Colonic mucosa (tissue), 4 donors: ENCODE data around the gene SLC17A7. TPM values are rescaled to one million over a fixed set of nuclear protein-coding genes. Genes with fewer than 3 reads are reported as not detected.

Experiments
- DNase-seq: peaks from one replicate; pipeline ENCODE4 v3.0.0-alpha.2; 2020
- H3K27ac ChIP-seq: fragments of 200-600 bp; one replicate; pipeline ENCODE4 v1.8.0; 2021
- H3K27me3 ChIP-seq: fragments of 200-600 bp; one replicate; pipeline ENCODE4 v1.8.0; 2021
- H3K36me3 ChIP-seq: fragments of 200-600 bp; one replicate; pipeline ENCODE4 v1.8.0; 2021
- H3K4me1 ChIP-seq: fragments of 200-600 bp; one replicate; pipeline ENCODE4 v1.8.0; 2021; ENCODE audit warnings: mild to moderate bottlenecking
- H3K4me3 ChIP-seq: fragments of 200-600 bp; one replicate; pipeline ENCODE4 v1.8.0; 2021
- H3K9ac ChIP-seq, 2 donors: one replicate each; pipeline ENCODE4 v1.7.0; 2013; ENCODE audit warnings: control low read depth in 2 of 2, low read depth in 2 of 2, low read length in 2 of 2
- H3K9me3 ChIP-seq: fragments of 200-600 bp; one replicate; pipeline ENCODE4 v1.8.0; 2021
- intact Hi-C: fragments of 100-400 bp; cut with DNase I; formaldehyde crosslinking; loops from one replicate; pipeline ENCODE4 v1.14.1; 2022
- total RNA-seq, 2 donors: library from RNA; stranded (reverse); fragmentation: NEBNext Ultra II Directional in 1 of 2; extraction: Animal tissue kit (Norgen Biotek cat#: 25700) in 1 of 2; gene quantifications; one replicate each; pipeline ENCODE4 v1.2.1, GENCODE V29; 2021
- TF ChIP-seq, protein P1 (sequence below): fragments of 200-600 bp; IDR thresholded peaks from one replicate; pipeline ENCODE4 v1.8.0; 2022; ENCODE audit warnings: antibody characterized with exemption, mild to moderate bottlenecking
- donor health status: healthy.
- donor health status: DM: no; HTN: no; CAD: no.
- donor health status: DM: no; HTN: no; CAD: no.

Gene SLC17A7
- total RNA-seq, 2 donors from 2014 or later: 0.21 to 0.25 TPM

DNA sequence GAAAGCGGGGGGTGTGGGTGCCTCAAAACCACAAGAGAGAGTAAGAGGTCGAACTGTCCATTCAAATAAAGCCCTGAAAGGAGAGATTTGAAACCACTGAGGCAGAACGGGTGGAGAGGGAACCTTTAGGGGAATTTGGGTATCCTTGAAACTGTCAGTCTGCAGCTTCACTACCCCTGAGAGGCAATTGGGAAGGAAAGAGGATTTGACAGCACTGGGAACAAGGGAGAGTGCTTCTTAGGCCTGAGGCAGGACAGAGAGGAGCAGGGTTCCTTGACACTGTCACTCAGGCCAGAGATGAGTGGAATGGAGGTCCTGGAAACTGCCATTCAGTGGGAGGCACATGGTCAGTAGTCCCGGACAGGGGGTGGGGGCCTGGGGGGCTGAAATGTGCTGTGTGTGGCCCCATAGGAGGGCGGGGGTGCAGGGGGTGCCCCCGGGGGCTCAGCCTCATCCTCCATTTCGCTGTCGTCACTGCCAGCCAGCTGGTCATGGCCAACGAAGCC, 11.1 kb downstream of the SLC17A7 start:
- DNase-seq: no peak
- Histone ChIP-seq H3K4me1 (peaks cover 4% of the 10 kb centered on the region), H3K27me3 (peaks cover 71% of the 10 kb centered on the region), H3K27ac (no peak overlapping the region), H3K9me3 (no peaks in the 10 kb centered on the region), H3K9ac (no peak overlapping the region), H3K36me3 (no peaks in the 10 kb centered on the region), H3K4me3 (no peak overlapping the region)
- intact Hi-C loops: no loop called here
- TF ChIP-seq, protein P1, sequence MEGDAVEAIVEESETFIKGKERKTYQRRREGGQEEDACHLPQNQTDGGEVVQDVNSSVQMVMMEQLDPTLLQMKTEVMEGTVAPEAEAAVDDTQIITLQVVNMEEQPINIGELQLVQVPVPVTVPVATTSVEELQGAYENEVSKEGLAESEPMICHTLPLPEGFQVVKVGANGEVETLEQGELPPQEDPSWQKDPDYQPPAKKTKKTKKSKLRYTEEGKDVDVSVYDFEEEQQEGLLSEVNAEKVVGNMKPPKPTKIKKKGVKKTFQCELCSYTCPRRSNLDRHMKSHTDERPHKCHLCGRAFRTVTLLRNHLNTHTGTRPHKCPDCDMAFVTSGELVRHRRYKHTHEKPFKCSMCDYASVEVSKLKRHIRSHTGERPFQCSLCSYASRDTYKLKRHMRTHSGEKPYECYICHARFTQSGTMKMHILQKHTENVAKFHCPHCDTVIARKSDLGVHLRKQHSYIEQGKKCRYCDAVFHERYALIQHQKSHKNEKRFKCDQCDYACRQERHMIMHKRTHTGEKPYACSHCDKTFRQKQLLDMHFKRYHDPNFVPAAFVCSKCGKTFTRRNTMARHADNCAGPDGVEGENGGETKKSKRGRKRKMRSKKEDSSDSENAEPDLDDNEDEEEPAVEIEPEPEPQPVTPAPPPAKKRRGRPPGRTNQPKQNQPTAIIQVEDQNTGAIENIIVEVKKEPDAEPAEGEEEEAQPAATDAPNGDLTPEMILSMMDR: no peak

- TF ChIP-seq, protein P1: no peak
- H3K4me1 ChIP-seq: peaks cover 4% of the 10 kb centered on the region
- H3K4me3 ChIP-seq: no peak overlapping the region
- no peaks in the 10 kb centered on the region for H3K36me3 ChIP-seq
- DNase-seq: no peak
- H3K9ac ChIP-seq: no peak overlapping the region
- H3K27me3 ChIP-seq: peaks cover 72% of the 10 kb centered on the region
- no peak overlapping the region for H3K27ac ChIP-seq
- intact Hi-C loops: no loop called here
- no peaks in the 10 kb centered on the region for H3K9me3 ChIP-seq
These were observed 12.5 kb downstream of the SLC17A7 start for GRCh38 chr19:49428547-49429451.

- Histone ChIP-seq H3K9me3 (no peaks in the 10 kb centered on the region), H3K9ac (no peak overlapping the region), H3K4me3 (no peak overlapping the region), H3K27ac (no peak overlapping the region), H3K4me1 (peaks cover 4% of the 10 kb centered on the region), H3K27me3 (peaks cover 72% of the 10 kb centered on the region), H3K36me3 (no peaks in the 10 kb centered on the region)
- TF ChIP-seq, protein P1: no peak
- DNase-seq: no peak
- intact Hi-C loops: no loop called here
These were observed 13.3 kb downstream of the SLC17A7 start for GRCh38 chr19:49427855-49428546.

DNA sequence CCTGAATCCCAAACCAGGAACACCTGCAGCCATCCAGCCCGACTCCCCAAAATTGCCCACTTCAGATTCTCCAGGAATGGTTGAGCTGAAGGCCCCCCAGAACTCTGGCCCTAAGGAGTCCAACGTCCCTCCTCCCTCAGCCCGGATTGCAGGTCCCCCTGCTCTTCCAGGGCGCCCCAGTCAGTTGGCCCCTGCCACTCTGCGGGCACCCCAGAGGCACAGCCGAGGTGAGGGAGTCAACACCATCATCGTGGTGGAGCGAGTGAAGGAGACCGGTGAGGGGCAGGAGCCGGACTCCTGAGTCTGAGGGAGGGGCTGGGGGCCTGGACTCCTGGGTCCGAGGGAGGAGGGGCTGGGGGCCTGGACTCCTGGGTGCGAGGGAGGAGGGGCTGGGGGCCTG, 14.0 kb downstream of the SLC17A7 start:
- H3K9me3 ChIP-seq: no peaks in the 10 kb centered on the region
- intact Hi-C loops: no loop called here
- no peak overlapping the region for H3K27ac ChIP-seq
- no peak overlapping the region for H3K9ac ChIP-seq
- TF ChIP-seq, protein P1: no peak
- no peak for DNase-seq
- H3K27me3 ChIP-seq: peaks cover 72% of the 10 kb centered on the region
- peaks cover 8% of the 10 kb centered on the region for H3K4me1 ChIP-seq
- H3K36me3 ChIP-seq: no peaks in the 10 kb centered on the region
- H3K4me3 ChIP-seq: no peak overlapping the region

- Histone ChIP-seq H3K36me3 (no peaks in the 10 kb centered on the region), H3K27me3 (peaks cover 77% of the 10 kb centered on the region), H3K4me1 (peaks cover 8% of the 10 kb centered on the region), H3K4me3 (no peak overlapping the region), H3K9ac (no peak overlapping the region), H3K27ac (no peak overlapping the region), H3K9me3 (no peaks in the 10 kb centered on the region)
- intact Hi-C loops: no loop called here
- no peak for DNase-seq
- TF ChIP-seq, protein P1: no peak
These were observed 15.3 kb downstream of the SLC17A7 start for GRCh38 chr19:49425922-49426592.
